ENCODE results near the gene PEX11G. TPM values are rescaled to one million over a fixed set of nuclear protein-coding genes. Genes with fewer than 3 reads are reported as not detected.

The PEX11G gene
- total and polyA plus RNA-seq, 2 donors (not counting 3 experiments of a cell fraction or from before 2014, with no cell fraction given): 1.3 to 1.9 TPM

DNA sequence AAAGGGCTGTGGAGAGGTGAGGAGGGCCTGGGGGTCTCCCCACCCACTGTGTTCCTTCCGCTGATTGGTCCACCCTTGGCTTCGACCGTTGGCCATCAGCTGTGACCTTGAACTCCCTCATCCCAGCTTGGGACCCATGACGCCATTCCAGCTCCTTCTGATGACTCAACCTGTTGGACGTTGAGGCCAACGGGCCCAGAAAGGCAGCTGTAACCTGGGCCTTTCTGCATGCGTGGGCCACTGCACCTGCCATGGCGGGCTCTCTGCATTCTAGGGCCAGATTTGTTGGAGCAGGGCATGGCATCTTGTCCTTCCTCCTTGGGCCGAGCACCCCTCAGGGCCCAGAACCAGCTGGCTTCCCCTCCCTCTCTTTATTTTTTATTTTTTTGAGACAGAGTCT lies 30.2 kb downstream of the PEX11G start:
- no peaks in the 10 kb centered on the region for H3K9me3 ChIP-seq (replicated peaks; ENCODE audit: control insufficient read depth, insufficient read depth, low read length)
- no peak overlapping the region for H3K27ac ChIP-seq (ENCODE audit: insufficient read depth, low read depth, low read length)
- H3K9ac ChIP-seq (replicated peaks; ENCODE audit: extremely low read depth, insufficient read depth, low read length): no peak overlapping the region
- H3K36me3 ChIP-seq (ENCODE audit: control insufficient read depth in 2 of 2, extremely low read depth in 1 of 2, insufficient read depth in 2 of 2, low read length in 2 of 2): peaks cover 3 to 37% of the 10 kb centered on the region in 2 experiments
- no peak for DNase-seq (ENCODE audit: low read depth, low spot score)
- ChIA-PET POLR2A (no interaction called here), CTCF (interaction anchor here (1.4 kb wide), 1 partner anchor 104 kb away, joined by 3 read pairs; no protein-coding TSS in a partner anchor)
- dilution Hi-C loops (cut with MboI; ENCODE audit: extremely low pct_ligation_motif_present, low sequenced_read_pairs): no loop called here
- H3K4me3 ChIP-seq (replicated peaks in 1 of 3; ENCODE audit: insufficient read depth in 1 of 3, low read depth in 1 of 3, low read length in 3 of 3): no peak overlapping the region
- H3K4me1 ChIP-seq (ENCODE audit: control insufficient read depth, extremely low read depth, insufficient read depth, low read length): no peaks in the 10 kb centered on the region
- no peaks in the 10 kb centered on the region for H3K79me2 ChIP-seq (ENCODE audit: control insufficient read depth, insufficient read depth, low read length)
- TF ChIP-seq GATA2 (IDR thresholded peaks at IDR 0.05; ENCODE audit: insufficient read depth, insufficient read length, low read depth, low read length) (no peak), EZH2 (IDR thresholded peaks at IDR 0.05; ENCODE audit: borderline replicate concordance, low read depth, low read length, severe bottlenecking) (no peak), POLR2AphosphoS5 (IDR thresholded peaks at IDR 0.05; ENCODE audit: insufficient read depth, low read depth, low read length) (no peak), MYC (IDR thresholded peaks at IDR 0.05; ENCODE audit: low read depth, low read length) (no peak), FOS (IDR thresholded peaks at IDR 0.05; ENCODE audit: borderline replicate concordance, insufficient read depth, low read length) (no peak), JUN (IDR thresholded peaks at IDR 0.05; ENCODE audit: borderline replicate concordance, insufficient read depth, insufficient read length, low read depth) (no peak), POLR2A (IDR thresholded peaks at IDR 0.05; ENCODE audit: low read depth, low read length) (no peak)
- TF ChIP-seq, protein P1, sequence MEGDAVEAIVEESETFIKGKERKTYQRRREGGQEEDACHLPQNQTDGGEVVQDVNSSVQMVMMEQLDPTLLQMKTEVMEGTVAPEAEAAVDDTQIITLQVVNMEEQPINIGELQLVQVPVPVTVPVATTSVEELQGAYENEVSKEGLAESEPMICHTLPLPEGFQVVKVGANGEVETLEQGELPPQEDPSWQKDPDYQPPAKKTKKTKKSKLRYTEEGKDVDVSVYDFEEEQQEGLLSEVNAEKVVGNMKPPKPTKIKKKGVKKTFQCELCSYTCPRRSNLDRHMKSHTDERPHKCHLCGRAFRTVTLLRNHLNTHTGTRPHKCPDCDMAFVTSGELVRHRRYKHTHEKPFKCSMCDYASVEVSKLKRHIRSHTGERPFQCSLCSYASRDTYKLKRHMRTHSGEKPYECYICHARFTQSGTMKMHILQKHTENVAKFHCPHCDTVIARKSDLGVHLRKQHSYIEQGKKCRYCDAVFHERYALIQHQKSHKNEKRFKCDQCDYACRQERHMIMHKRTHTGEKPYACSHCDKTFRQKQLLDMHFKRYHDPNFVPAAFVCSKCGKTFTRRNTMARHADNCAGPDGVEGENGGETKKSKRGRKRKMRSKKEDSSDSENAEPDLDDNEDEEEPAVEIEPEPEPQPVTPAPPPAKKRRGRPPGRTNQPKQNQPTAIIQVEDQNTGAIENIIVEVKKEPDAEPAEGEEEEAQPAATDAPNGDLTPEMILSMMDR (IDR thresholded peaks at IDR 0.05; ENCODE audit: extremely low read depth in 1 of 2, insufficient read depth in 1 of 2, low read depth in 1 of 2, low read length in 2 of 2): no peak
- TF ChIP-seq, protein P2, sequence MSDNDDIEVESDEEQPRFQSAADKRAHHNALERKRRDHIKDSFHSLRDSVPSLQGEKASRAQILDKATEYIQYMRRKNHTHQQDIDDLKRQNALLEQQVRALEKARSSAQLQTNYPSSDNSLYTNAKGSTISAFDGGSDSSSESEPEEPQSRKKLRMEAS (IDR thresholded peaks at IDR 0.05; ENCODE audit: insufficient read depth, insufficient read length): no peak
- intact Hi-C loops (cut with micrococcal nuclease): no loop called here
- H4K20me1 ChIP-seq (replicated peaks; ENCODE audit: control insufficient read depth, extremely low read depth, insufficient read depth, low read length): no peaks in the 10 kb centered on the region
- H2AFZ ChIP-seq (ENCODE audit: low read depth, low read length): no peak overlapping the region
- no peaks in the 10 kb centered on the region for H3K9me1 ChIP-seq (replicated peaks; ENCODE audit: control insufficient read depth, extremely low read depth, insufficient read depth, low read length)
- BruUV-seq (replicated peaks): no TSS peak
- H3K27me3 ChIP-seq (ENCODE audit: control insufficient read depth in 2 of 2, insufficient read depth in 2 of 2, low read length in 2 of 2): no peaks in the 10 kb centered on the region
- no peak for FAIRE-seq
- H3K4me2 ChIP-seq (ENCODE audit: insufficient read depth, low read length): no peak overlapping the region
